Left ventricle myocardium inferior (tissue), 1 donor: Measurements from ENCODE around the gene DPY19L1. TPM values are rescaled to one million over a fixed set of nuclear protein-coding genes. Genes with fewer than 3 reads are reported as not detected.
"Not testable (repeated sequence)": the region's sequence is repeated elsewhere in the genome, so short reads cannot be mapped to it uniquely, and the experiment has no call there.

Experiments
- DNase-seq: peaks from one replicate; pipeline ENCODE4 v3.0.0-alpha.2; 2020
- H3K27ac ChIP-seq: fragments of 200-600 bp; replicated peaks from 2 replicates; pipeline ENCODE4 v1.8.0; 2021
- H3K27me3 ChIP-seq: fragments of 200-600 bp; 2 replicates; pipeline ENCODE4 v1.8.0; 2021; ENCODE audit warnings: low read depth
- H3K36me3 ChIP-seq: fragments of 200-600 bp; 2 replicates; pipeline ENCODE4 v1.8.0; 2021
- H3K4me1 ChIP-seq: fragments of 200-600 bp; 2 replicates; pipeline ENCODE4 v1.8.0; 2021
- H3K4me3 ChIP-seq: fragments of 200-600 bp; 2 replicates; pipeline ENCODE4 v1.8.0; 2021; ENCODE audit warnings: mild to moderate bottlenecking, moderate library complexity
- H3K9me3 ChIP-seq: fragments of 200-600 bp; replicated peaks from 2 replicates; pipeline ENCODE4 v1.8.0; 2021
- intact Hi-C: fragments of 100-400 bp; cut with micrococcal nuclease; formaldehyde crosslinking; loops from one replicate; pipeline ENCODE4 v1.11.0; 2022
- total RNA-seq: library from RNA; stranded (reverse); fragmentation: NEBNext Ultra II Directional; extraction: Animal tissue kit (Norgen Biotek cat#: 25700); gene quantifications from one replicate; pipeline ENCODE4 v1.2.1, GENCODE V29; 2021
- TF ChIP-seq, protein P1 (sequence below): fragments of 200-600 bp; IDR thresholded peaks from 2 replicates; pipeline ENCODE4 v1.8.0; 2021; ENCODE audit warnings: antibody characterized with exemption, mild to moderate bottlenecking, borderline replicate concordance
- donor health status: DM: no; HTN: yes; CAD: no; lungs with severe emphysema.

The DPY19L1 gene
- total RNA-seq, 1 donor from 2014 or later = 28.5 TPM

GRCh38 chr7:34946486-34946885, 90.8 kb downstream of the DPY19L1 start:
- H3K36me3 ChIP-seq = no peaks in the 10 kb centered on the region
- peaks cover 20% of the 10 kb centered on the region for H3K4me1 ChIP-seq
- no peak overlapping the region for H3K4me3 ChIP-seq
- no peak for DNase-seq
- H3K27me3 ChIP-seq = no peaks in the 10 kb centered on the region
- TF ChIP-seq, protein P1, sequence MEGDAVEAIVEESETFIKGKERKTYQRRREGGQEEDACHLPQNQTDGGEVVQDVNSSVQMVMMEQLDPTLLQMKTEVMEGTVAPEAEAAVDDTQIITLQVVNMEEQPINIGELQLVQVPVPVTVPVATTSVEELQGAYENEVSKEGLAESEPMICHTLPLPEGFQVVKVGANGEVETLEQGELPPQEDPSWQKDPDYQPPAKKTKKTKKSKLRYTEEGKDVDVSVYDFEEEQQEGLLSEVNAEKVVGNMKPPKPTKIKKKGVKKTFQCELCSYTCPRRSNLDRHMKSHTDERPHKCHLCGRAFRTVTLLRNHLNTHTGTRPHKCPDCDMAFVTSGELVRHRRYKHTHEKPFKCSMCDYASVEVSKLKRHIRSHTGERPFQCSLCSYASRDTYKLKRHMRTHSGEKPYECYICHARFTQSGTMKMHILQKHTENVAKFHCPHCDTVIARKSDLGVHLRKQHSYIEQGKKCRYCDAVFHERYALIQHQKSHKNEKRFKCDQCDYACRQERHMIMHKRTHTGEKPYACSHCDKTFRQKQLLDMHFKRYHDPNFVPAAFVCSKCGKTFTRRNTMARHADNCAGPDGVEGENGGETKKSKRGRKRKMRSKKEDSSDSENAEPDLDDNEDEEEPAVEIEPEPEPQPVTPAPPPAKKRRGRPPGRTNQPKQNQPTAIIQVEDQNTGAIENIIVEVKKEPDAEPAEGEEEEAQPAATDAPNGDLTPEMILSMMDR = no peak
- no peak overlapping the region for H3K27ac ChIP-seq
- intact Hi-C loops = no loop called here
- no peaks in the 10 kb centered on the region for H3K9me3 ChIP-seq

DNA sequence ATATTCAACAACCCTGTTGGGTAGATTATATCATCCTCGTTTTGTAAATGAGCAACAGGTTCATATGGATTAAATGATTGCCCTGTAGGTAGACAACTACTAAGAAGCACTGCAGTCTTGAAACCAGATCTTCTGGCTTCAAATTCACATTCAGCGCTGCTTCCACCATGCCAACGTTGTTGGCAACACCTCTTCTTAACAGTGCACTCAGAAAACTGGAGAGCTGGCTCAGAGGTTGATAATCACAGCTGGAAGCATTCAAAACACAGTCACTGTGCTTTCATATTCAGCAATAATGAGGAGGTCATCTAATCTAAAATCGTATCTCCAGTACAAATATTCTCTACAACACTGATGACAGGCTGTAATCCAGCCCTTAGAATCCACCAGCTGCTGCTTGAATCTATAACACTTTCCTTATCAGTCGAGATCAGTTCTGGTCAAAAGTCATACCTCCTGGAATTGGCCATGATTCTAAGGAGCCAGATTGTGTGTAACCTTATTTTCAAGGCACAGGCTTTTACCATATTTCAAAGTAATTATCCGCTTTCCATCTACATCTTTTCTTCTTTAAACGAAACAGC, 91.3 kb downstream of the DPY19L1 start:
- intact Hi-C loops, H3K27me3 ChIP-seq, H3K27ac ChIP-seq, DNase-seq, H3K36me3 ChIP-seq, H3K4me3 ChIP-seq, H3K9me3 ChIP-seq: not testable (repeated sequence)
- peaks cover 20% of the 10 kb centered on the region for H3K4me1 ChIP-seq

GRCh38 chr7:34939175-34939574, 98.1 kb downstream of the DPY19L1 start:
- Histone ChIP-seq H3K4me3 (no peak overlapping the region), H3K9me3 (no peaks in the 10 kb centered on the region), H3K4me1 (no peaks in the 10 kb centered on the region), H3K36me3 (peaks cover 28% of the 10 kb centered on the region), H3K27me3 (no peaks in the 10 kb centered on the region), H3K27ac (no peak overlapping the region)
- TF ChIP-seq, protein P1 = no peak
- intact Hi-C loops = no loop called here
- DNase-seq = no peak

- DNase-seq, H3K4me3 ChIP-seq, H3K4me1 ChIP-seq, intact Hi-C loops, H3K27me3 ChIP-seq, H3K9me3 ChIP-seq, H3K27ac ChIP-seq: not testable (repeated sequence)
- H3K36me3 ChIP-seq = peaks cover 36% of the 10 kb centered on the region
Measured at GRCh38 chr7:34935735-34936165, 101.5 kb downstream of the DPY19L1 start.

DNA sequence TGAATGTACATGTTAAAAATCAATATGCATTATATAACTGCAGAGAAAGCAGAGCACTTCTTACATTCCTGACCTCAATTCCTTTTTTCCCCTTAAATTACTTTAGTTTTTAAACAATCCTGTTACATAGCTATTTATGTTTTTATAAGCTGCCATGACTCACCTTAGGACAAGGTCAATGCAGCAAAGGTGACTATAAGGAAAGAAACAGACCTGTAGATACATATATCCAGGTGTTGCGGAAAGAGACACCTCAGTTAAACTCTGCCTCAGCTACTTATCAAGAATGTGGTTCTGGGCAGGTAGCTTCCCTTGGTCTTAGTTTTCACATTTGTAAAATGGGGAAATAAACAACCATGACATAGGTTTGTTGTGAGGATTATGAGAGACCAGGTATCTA, 105.5 kb downstream of the DPY19L1 start:
- no peaks in the 10 kb centered on the region for H3K4me1 ChIP-seq
- intact Hi-C loops = no loop called here
- H3K27ac ChIP-seq = no peak overlapping the region
- H3K9me3 ChIP-seq = no peaks in the 10 kb centered on the region
- no peak for DNase-seq
- no peaks in the 10 kb centered on the region for H3K27me3 ChIP-seq
- TF ChIP-seq, protein P1 = no peak
- H3K36me3 ChIP-seq = peaks cover 21% of the 10 kb centered on the region
- H3K4me3 ChIP-seq = no peak overlapping the region

DNA sequence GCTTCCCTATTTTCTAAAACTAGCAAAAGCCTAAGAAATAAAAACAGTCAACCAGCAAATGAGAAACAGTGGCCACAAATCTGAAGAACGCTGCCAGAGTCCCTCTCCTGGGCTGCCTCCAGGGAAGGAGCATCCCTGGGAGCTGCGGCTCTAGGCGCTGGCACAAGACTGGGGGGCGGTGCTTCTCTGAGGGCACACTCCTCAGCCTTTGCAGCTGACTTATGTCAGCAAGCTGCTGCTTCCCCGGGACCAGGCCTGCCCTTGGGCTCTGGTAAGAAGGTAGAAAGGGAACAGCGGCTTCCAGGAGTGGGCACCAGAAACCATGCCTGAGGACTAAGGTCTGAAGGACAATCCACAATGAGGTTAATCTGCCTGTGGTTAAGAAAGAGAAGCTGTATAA, 107.5 kb downstream of the DPY19L1 start:
- H3K27ac ChIP-seq, DNase-seq, H3K4me3 ChIP-seq, H3K9me3 ChIP-seq, H3K27me3 ChIP-seq, H3K4me1 ChIP-seq, intact Hi-C loops: not testable (repeated sequence)
- peaks cover 17% of the 10 kb centered on the region for H3K36me3 ChIP-seq

DNA sequence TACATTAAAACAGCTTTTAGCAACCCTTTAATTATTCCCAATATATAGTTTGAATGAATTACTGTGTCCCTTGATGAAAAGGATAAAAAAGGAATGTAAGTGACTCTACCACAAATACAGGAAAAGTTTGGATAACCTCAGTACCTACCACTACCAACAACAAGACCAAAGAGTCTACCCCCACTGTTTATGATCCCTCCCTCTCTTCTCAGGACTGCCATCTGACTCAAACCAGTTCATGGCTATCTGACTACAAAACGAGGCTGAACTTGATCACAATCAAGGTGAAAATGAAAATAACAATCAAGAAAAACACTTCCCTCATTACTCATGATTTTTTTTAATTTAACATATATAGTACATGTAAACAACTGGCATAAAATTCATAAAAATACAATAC, 108.7 kb downstream of the DPY19L1 start:
- intact Hi-C loops = no loop called here
- no peaks in the 10 kb centered on the region for H3K27me3 ChIP-seq

More for the DNA sequence above, 108.7 kb downstream of the DPY19L1 start:
- TF ChIP-seq, protein P1 = no peak
- Histone ChIP-seq H3K4me1 (no peaks in the 10 kb centered on the region), H3K9me3 (peaks cover 6% of the 10 kb centered on the region), H3K36me3 (peaks cover 17% of the 10 kb centered on the region), H3K4me3 (no peak overlapping the region), H3K27ac (no peak overlapping the region)
- DNase-seq = no peak
